SH-SY5Y (cell line): ENCODE measurements around the gene RIPK4.

Experiments used
- GATA2 ChIP-seq: IDR thresholded peaks from 2 replicates; pipeline ENCODE4 v1.6.1; 2011; ENCODE audit warnings: mild to moderate bottlenecking, low read depth, low read length
- GATA3 ChIP-seq: IDR thresholded peaks from 2 replicates; pipeline ENCODE4 v1.6.1; 2011; ENCODE audit warnings: low read depth, mild to moderate bottlenecking, low read length, moderate library complexity

The RIPK4 gene

GRCh38 chr21:41802198-41802584 lies 35.3 kb upstream of the RIPK4 start:
- TF ChIP-seq GATA3, result no peak
- TF ChIP-seq GATA2, result no peak

- TF ChIP-seq GATA3, result no peak
- no peak for TF ChIP-seq GATA2
Measured at GRCh38 chr21:41801321-41802197, 34.7 kb upstream of the RIPK4 start.

GRCh38 chr21:41800425-41801320 lies 33.8 kb upstream of the RIPK4 start:
- no peak for TF ChIP-seq GATA3
- TF ChIP-seq GATA2, result no peak

GRCh38 chr21:41799763-41800162 lies 32.9 kb upstream of the RIPK4 start:
- TF ChIP-seq GATA2, result no peak
- no peak for TF ChIP-seq GATA3

- TF ChIP-seq GATA3 (no peak), GATA2 (no peak)
Measured at GRCh38 chr21:41798326-41798725, 31.5 kb upstream of the RIPK4 start.

- TF ChIP-seq GATA3 (no peak), GATA2 (no peak)
Measured at GRCh38 chr21:41796476-41797080, 29.7 kb upstream of the RIPK4 start.

GRCh38 chr21:41795726-41796125 lies 28.9 kb upstream of the RIPK4 start:
- TF ChIP-seq GATA2 (no peak), GATA3 (no peak)

GRCh38 chr21:41794600-41794999 lies 27.7 kb upstream of the RIPK4 start:
- no peak for TF ChIP-seq GATA2
- no peak for TF ChIP-seq GATA3

GRCh38 chr21:41792711-41793110 lies 25.9 kb upstream of the RIPK4 start:
- TF ChIP-seq GATA2, result no peak
- no peak for TF ChIP-seq GATA3

GRCh38 chr21:41786509-41786987 lies 19.7 kb upstream of the RIPK4 start:
- no peak for TF ChIP-seq GATA2
- TF ChIP-seq GATA3, result no peak

GRCh38 chr21:41784456-41785102 lies 17.7 kb upstream of the RIPK4 start:
- no peak for TF ChIP-seq GATA3
- TF ChIP-seq GATA2, result no peak

- TF ChIP-seq GATA2 (peak; percentile 63), GATA3 (no peak)
Measured at GRCh38 chr21:41783476-41784180, 16.8 kb upstream of the RIPK4 start.

GRCh38 chr21:41781050-41781410 lies 14.2 kb upstream of the RIPK4 start:
- TF ChIP-seq GATA3 (no peak), GATA2 (no peak)
